Hematopoietic multipotent progenitor cell (in vitro differentiated cells): ENCODE measurements around the gene TBXAS1. TPM values are rescaled to one million over a fixed set of nuclear protein-coding genes. Genes with fewer than 3 reads are reported as not detected.

Experiments used
- DNase-seq, 3 donors: peaks; one replicate each; pipeline ENCODE4 v3.0.0-alpha.2; 2011 to 2015; ENCODE audit warnings: low read depth in 2 of 3, low spot score in 2 of 3
- total RNA-seq: library from RNA; depleted of rRNA; stranded (reverse); fragments of >200 nt; gene quantifications from one replicate; pipeline ENCODE4 v1.2.3, GENCODE V29; 2012

The TBXAS1 gene
- total RNA-seq, 1 donor: 121 TPM

GRCh38 chr7:140059273-140060242 is 230.5 kb downstream of the TBXAS1 start:
- DNase-seq: peak in 2 of 3 donors; percentile 74 to 82

GRCh38 chr7:140060243-140060630 is 231.2 kb downstream of the TBXAS1 start:
- DNase-seq: no peak

- peak in 1 of 3 donors; percentile 32 for DNase-seq
Measured at GRCh38 chr7:140060788-140061606, 231.9 kb downstream of the TBXAS1 start.

- no peak for DNase-seq
Measured at GRCh38 chr7:140061607-140061930, 232.5 kb downstream of the TBXAS1 start.

- DNase-seq: peak; percentile 37 to 63 (median 60)
Measured at GRCh38 chr7:140062118-140062527, 233.1 kb downstream of the TBXAS1 start.

GRCh38 chr7:140062528-140063299 is 233.7 kb downstream of the TBXAS1 start, which contains the start of gene PARP12:
TSS of gene PARP12 (minus strand) at chr7:140062951. CDS start at chr7:140062847, 104 bp downstream.
- peak; percentile 78 to 93 (median 92) for DNase-seq

GRCh38 chr7:140067052-140067451 is 238.0 kb downstream of the TBXAS1 start:
- no peak for DNase-seq

- no peak for DNase-seq
Measured at GRCh38 chr7:140068033-140068432, 239.0 kb downstream of the TBXAS1 start.

- no peak for DNase-seq
Measured at GRCh38 chr7:140069298-140069949, 240.4 kb downstream of the TBXAS1 start.

Other genes starting within 250 kb of the TBXAS1 start
- 15.6 TPM for gene HIPK2, start 51.3 kb upstream of the TBXAS1 start, total RNA-seq
- 50.9 TPM for gene PARP12, start 233.7 kb downstream of the TBXAS1 start, total RNA-seq